Pancreas (tissue), 10 donors: ENCODE results near the gene CLDN7. TPM values are rescaled to one million over a fixed set of nuclear protein-coding genes. Genes with fewer than 3 reads are reported as not detected.

Source experiments
- ATAC-seq, 4 donors: fragments of 200-7000 bp; cut with Tn5 transposase; one replicate each; pipeline versions ENCODE4 v1.8.0 to v1.9.1; 2020; ENCODE audit warnings: mild to moderate bottlenecking in 4 of 4, moderate library complexity in 4 of 4
- DNase-seq, 6 donors: peaks; one replicate each; pipeline ENCODE4 v3.0.0-alpha.2; 2020
- FAIRE-seq: peaks from 2 replicates; lab custom pipeline; 2012; peaks lifted over from hg19 to GRCh38; lab: Jason Lieb, UNC
- H3K27ac ChIP-seq, 4 donors: fragments of 200-600 bp; sonication (generic); 1 replicate in 3 of 4; 2 replicates in 1 of 4; pipeline versions ENCODE4 v1.5.0 to v1.8.0; 2020
- H3K27me3 ChIP-seq, 4 donors: fragments of 200-600 bp; one replicate each; pipeline ENCODE4 v1.8.0; 2021
- H3K36me3 ChIP-seq, 3 donors: fragments of 200-600 bp; sonication (generic) in 1 of 3; one replicate each; pipeline versions ENCODE4 v1.5.0 to v1.8.0; 2020 to 2021
- H3K4me1 ChIP-seq, 3 donors: fragments of 200-600 bp; one replicate each; pipeline ENCODE4 v1.8.0; 2021
- H3K4me3 ChIP-seq, 4 donors: fragments of 200-600 bp; sonication (generic) in 2 of 4; one replicate each; pipeline versions ENCODE4 v1.5.0 to v1.8.0; 2020 to 2021
- H3K9me3 ChIP-seq, 4 donors: fragments of 200-600 bp; one replicate each; pipeline ENCODE4 v1.8.0; 2021
- whole genome bisulfite sequencing, 2 donors: extraction: QIAGEN DNeasy Blood & Tissue Kit; methylation state at CpG; one replicate each; pipeline ENCODE4 v1.1.7; 2013; 5-methylcytosine and 5-hydroxymethylcytosine counted together
- intact Hi-C, 3 donors: fragments of 100-400 bp; cut with DNase I; formaldehyde crosslinking; loops; one replicate each; pipeline versions ENCODE4 v1.11.1 to v1.14.2; 2022
- polyA plus RNA-seq, 2 donors: library from polyadenylated mRNA; stranded (reverse); fragments of 200-250 nt; gene quantifications; one replicate each; pipeline ENCODE4 v1.2.3, GENCODE V29; 2013
- total RNA-seq, 6 donors: library from RNA; stranded (reverse); fragmentation: NEBNext Ultra II Directional in 4 of 6; extraction: Animal tissue kit (Norgen Biotek cat#: 25700) in 4 of 6; gene quantifications; one replicate each; pipeline versions ENCODE4 v1.2.1 to v1.2.4, GENCODE V29; 2021 to 2023
- TF ChIP-seq, protein P1 (sequence below), 4 donors: fragments of 200-600 bp; sonication (generic) in 3 of 4; IDR thresholded peaks; one replicate each; pipeline versions ENCODE4 v1.5.0 to v1.8.0; 2021; ENCODE audit warnings: antibody characterized with exemption in 4 of 4
- donor health status: healthy with polysubstance abuse.
- donor health status: DM: no; HTN: no; CAD: no; lungs with moderate emphysema.
- donor health status: DM: no; HTN: no; CAD: no.
- donor health status: control.
- donor health status: control.
- donor health status: Bipolar disorder and iron deficiency.
- donor health status: DM: yes; HTN: yes; CAD: no.
- donor health status: DM: no; HTN: no; CAD: no.
- donor health status: DM: no; HTN: no; CAD: no.
- donor health status: DM: yes; HTN: yes; CAD: no.

CLDN7 gene
- total and polyA plus RNA-seq, 8 donors, result 49.1 to 89.7 (median 62.4) TPM

DNA sequence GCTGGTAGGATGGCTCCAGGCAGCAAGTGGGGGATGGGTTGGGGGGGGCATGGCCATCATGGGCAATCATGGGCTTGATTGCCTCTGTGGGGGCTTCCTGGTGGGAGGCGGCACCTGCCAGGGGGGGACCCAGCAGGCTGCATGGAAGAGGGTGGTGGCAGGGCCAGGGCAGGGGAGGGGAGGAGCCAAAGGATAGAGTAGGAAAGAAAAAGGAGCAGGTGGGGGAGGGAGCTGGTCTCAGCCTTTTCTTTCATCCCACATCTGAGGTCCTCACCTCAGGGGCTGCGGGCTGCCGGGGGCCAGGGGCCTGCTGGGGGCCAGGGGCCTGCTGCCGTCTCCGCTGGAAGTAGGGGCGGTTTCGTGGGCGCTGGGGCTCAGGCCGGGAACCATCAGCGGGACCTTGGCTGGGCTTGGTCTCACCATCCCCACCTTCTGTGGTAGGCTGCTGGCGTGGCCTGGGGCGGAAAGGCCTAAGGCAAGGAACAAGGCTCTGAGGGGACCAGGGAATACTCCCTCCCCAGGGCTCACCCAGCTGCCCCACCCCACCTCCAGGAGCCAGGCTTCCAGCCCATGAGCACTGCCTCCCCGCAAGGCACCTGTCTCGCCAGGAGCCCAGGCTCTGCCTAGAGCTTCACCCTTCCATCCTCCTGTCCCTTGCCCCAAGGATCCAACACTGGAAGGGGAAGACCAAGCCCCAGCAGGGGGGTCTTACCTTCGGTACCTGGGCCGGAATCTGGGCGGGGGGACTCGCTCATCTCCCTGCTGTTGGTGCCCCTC lies 27.2 kb upstream of the CLDN7 start:
- FAIRE-seq, result no peak
- Histone ChIP-seq H3K36me3 (no peaks in the 10 kb centered on the region), H3K27me3 (no peaks in the 10 kb centered on the region), H3K27ac (no peak overlapping the region), H3K4me1 (peaks cover 0 to 5% (median 0%) of the 10 kb centered on the region in 3 donors), H3K9me3 (no peaks in the 10 kb centered on the region), H3K4me3 (no peak overlapping the region)
- intact Hi-C loops, result loop anchor here in 1 of 3 donors (10.0 kb wide), 1 partner anchor 245 kb away; the partner anchor contains the start of gene SLC16A11
- WGBS, 2 donors, result 85 to 88% methylated on average over 17 to 18 of the region's 18 CpGs
- TF ChIP-seq, protein P1, sequence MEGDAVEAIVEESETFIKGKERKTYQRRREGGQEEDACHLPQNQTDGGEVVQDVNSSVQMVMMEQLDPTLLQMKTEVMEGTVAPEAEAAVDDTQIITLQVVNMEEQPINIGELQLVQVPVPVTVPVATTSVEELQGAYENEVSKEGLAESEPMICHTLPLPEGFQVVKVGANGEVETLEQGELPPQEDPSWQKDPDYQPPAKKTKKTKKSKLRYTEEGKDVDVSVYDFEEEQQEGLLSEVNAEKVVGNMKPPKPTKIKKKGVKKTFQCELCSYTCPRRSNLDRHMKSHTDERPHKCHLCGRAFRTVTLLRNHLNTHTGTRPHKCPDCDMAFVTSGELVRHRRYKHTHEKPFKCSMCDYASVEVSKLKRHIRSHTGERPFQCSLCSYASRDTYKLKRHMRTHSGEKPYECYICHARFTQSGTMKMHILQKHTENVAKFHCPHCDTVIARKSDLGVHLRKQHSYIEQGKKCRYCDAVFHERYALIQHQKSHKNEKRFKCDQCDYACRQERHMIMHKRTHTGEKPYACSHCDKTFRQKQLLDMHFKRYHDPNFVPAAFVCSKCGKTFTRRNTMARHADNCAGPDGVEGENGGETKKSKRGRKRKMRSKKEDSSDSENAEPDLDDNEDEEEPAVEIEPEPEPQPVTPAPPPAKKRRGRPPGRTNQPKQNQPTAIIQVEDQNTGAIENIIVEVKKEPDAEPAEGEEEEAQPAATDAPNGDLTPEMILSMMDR (IDR thresholded peaks at IDR 0.05), result no peak
- no peak for DNase-seq
- no peak for ATAC-seq

DNA sequence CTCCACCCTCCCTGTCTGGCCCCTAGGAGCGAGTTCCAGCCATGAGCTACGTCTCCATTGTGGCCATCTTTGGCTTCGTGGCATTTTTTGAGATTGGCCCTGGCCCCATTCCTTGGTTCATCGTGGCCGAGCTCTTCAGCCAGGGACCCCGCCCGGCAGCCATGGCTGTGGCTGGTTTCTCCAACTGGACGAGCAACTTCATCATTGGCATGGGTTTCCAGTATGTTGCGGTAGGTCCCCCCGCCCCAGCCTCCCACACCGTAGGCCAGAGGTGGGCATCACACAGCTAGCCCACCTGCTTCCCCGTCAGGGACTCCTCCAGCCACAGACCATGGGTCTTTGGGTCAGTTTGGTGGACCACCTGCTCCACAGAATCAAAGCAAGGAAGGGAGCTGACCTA lies 23.4 kb upstream of the CLDN7 start:
- FAIRE-seq, result no peak
- WGBS, 2 donors, result 85 to 89% methylated on average over 12 of the region's 12 CpGs

DNA sequence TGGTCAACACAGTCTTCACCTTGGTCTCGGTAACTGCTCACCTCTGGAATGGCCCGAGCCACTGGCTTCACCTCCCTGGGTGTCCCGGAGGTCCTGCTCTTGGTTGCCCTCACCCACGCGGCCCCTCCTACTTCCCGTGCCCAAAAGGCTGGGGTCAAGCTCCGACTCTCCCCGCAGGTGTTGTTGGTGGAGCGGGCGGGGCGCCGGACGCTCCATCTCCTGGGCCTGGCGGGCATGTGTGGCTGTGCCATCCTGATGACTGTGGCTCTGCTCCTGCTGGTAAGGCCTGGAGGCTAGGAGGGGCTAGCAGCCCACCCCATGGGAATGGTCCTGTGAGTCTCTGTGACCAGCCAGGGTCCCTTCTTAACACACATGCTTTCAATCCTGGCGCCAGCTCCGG lies 22.6 kb upstream of the CLDN7 start:
- TF ChIP-seq, protein P1 (IDR thresholded peaks at IDR 0.05), result no peak
- DNase-seq (no peak), FAIRE-seq (no peak), ATAC-seq (no peak)
- H3K36me3 ChIP-seq, result no peaks in the 10 kb centered on the region
- no peaks in the 10 kb centered on the region for H3K27me3 ChIP-seq
- no peak overlapping the region for H3K4me3 ChIP-seq
- WGBS, 2 donors, result 87 to 95% methylated on average over 16 of the region's 16 CpGs
- H3K27ac ChIP-seq, result no peak overlapping the region
- no peaks in the 10 kb centered on the region for H3K9me3 ChIP-seq
- H3K4me1 ChIP-seq, result peaks cover 5 to 14% (median 9%) of the 10 kb centered on the region in 3 donors
- intact Hi-C loops, result no loop called here

More for the DNA sequence above, 23.4 kb upstream of the CLDN7 start:
- TF ChIP-seq, protein P1 (IDR thresholded peaks at IDR 0.05), result no peak
- DNase-seq, result no peak
- H3K4me3 ChIP-seq, result no peak overlapping the region
- no peak overlapping the region for H3K27ac ChIP-seq
- no peaks in the 10 kb centered on the region for H3K9me3 ChIP-seq
- intact Hi-C loops, result no loop called here
- H3K4me1 ChIP-seq, result peaks cover 4 to 13% (median 9%) of the 10 kb centered on the region in 3 donors
- no peaks in the 10 kb centered on the region for H3K27me3 ChIP-seq
- no peak for ATAC-seq
- H3K36me3 ChIP-seq, result no peaks in the 10 kb centered on the region

DNA sequence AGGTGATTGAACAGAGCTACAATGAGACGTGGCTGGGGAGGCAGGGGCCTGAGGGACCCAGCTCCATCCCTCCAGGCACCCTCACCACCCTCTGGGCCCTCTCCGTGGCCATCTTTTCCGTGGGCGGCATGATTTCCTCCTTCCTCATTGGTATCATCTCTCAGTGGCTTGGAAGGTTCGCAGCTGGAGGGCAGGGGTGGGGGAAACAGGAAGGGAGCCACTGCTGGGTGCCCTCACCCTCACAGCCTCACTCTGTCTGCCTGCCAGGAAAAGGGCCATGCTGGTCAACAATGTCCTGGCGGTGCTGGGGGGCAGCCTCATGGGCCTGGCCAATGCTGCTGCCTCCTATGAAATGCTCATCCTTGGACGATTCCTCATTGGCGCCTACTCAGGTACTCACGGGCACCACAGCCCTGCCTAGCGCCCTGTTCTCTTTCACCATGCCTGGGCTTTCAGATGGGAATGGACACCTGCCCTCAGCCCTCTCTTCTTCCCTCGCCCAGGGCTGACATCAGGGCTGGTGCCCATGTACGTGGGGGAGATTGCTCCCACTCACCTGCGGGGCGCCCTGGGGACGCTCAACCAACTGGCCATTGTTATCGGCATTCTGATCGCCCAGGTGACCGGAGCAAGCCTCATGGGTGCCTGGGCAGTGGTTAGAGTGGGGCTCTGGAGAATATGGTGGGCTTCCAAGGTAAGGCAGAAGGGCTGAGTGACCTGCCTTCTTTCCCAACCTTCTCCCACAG lies 21.4 kb upstream of the CLDN7 start:
- Histone ChIP-seq H3K9me3 (no peaks in the 10 kb centered on the region), H3K4me1 (peaks cover 5 to 14% (median 9%) of the 10 kb centered on the region in 3 donors), H3K4me3 (no peak overlapping the region), H3K27me3 (no peaks in the 10 kb centered on the region), H3K36me3 (no peaks in the 10 kb centered on the region), H3K27ac (no peak overlapping the region)
- TF ChIP-seq, protein P1 (IDR thresholded peaks at IDR 0.05), result no peak
- FAIRE-seq (no peak), ATAC-seq (no peak), DNase-seq (no peak)
- WGBS, 2 donors, result 86% methylated on average over 18 of the region's 18 CpGs
- intact Hi-C loops, result no loop called here
